H1 (cell line): ENCODE results near the gene MYO1G. TPM values are rescaled to one million over a fixed set of nuclear protein-coding genes. Genes with fewer than 3 reads are reported as not detected.

Experiments used
- CTCF ChIA-PET: fragments of 300-600 bp; sonication (Branson Sonifier 250); formaldehyde crosslinking; loops from one replicate; lab custom pipeline; 2021; ENCODE audit not compliant: partially characterized antibody; lab: Charles Lee
- POLR2A ChIA-PET: fragments of 300-600 bp; sonication (Branson Sonifier 250); formaldehyde crosslinking; loops from one replicate; lab custom pipeline; 2021; ENCODE audit warnings: inconsistent platforms; ENCODE audit not compliant: partially characterized antibody; lab: Charles Lee
- DNase-seq, 2 experiments: peaks; one replicate each; pipeline versions ENCODE4 v3.0.0 to v3.0.0-alpha.2; 2010 to 2022; ENCODE audit warnings: low spot score in 2 of 2, low read depth in 1 of 2, mixed read lengths in 1 of 2
- FAIRE-seq: peaks from 2 replicates; lab custom pipeline; 2011; peaks lifted over from hg19 to GRCh38; lab: Jason Lieb, UNC
- H2AFZ ChIP-seq: 2 replicates; pipeline ENCODE4 v1.8.1; 2012; ENCODE audit warnings: low read length, inconsistent platforms
- H2AK5ac ChIP-seq: 2 replicates; pipeline ENCODE4 v1.6.1; 2013; ENCODE audit warnings: low read depth, low read length
- H2BK120ac ChIP-seq: replicated peaks from 2 replicates; pipeline ENCODE3; 2013; ENCODE audit warnings: low read depth, low read length, inconsistent platforms
- H2BK12ac ChIP-seq: 2 replicates; pipeline ENCODE4 v1.6.1; 2013; ENCODE audit warnings: low read depth, low read length
- H2BK15ac ChIP-seq: 2 replicates; pipeline ENCODE4 v1.6.1; 2013; ENCODE audit warnings: low read length
- H2BK20ac ChIP-seq: 2 replicates; pipeline ENCODE4 v1.6.1; 2013; ENCODE audit warnings: low read length
- H2BK5ac ChIP-seq: 2 replicates; pipeline ENCODE4 v1.6.1; 2013; ENCODE audit warnings: low read depth, low read length
- H3K14ac ChIP-seq: 2 replicates; pipeline ENCODE4 v1.6.1; 2013; ENCODE audit warnings: inconsistent platforms; ENCODE audit not compliant: insufficient read length
- H3K18ac ChIP-seq: 2 replicates; pipeline ENCODE4 v1.6.1; 2013; ENCODE audit warnings: low read length; ENCODE audit errors: extremely low read depth
- H3K23ac ChIP-seq: 2 replicates; pipeline ENCODE4 v1.6.1; 2013; ENCODE audit warnings: inconsistent platforms; ENCODE audit not compliant: insufficient read length
- H3K23me2 ChIP-seq: 2 replicates; pipeline ENCODE4 v1.6.1; 2013; ENCODE audit warnings: low read depth, low read length
- H3K27ac ChIP-seq: 2 replicates; pipeline ENCODE4 v1.6.1; 2011; ENCODE audit warnings: low read depth, low read length, inconsistent platforms
- H3K27me3 ChIP-seq, 4 experiments: replicated peaks in 1 of 4; 1 replicate in 1 of 4; 2 replicates in 3 of 4; pipeline versions ENCODE4 v1.6.1 to v1.8.1; 2011 to 2013; ENCODE audit warnings: low read length in 3 of 4, mild to moderate bottlenecking in 3 of 4, inconsistent platforms in 2 of 4, mixed read lengths in 2 of 4, moderate library complexity in 1 of 4; ENCODE audit not compliant: control insufficient read depth in 3 of 4, insufficient read depth in 3 of 4; ENCODE audit errors: extremely low read depth in 1 of 4
- H3K36me3 ChIP-seq, 4 experiments: 2 replicates each; pipeline versions ENCODE4 v1.6.1 to v1.8.1; 2011 to 2013; ENCODE audit warnings: mild to moderate bottlenecking in 4 of 4, low read length in 3 of 4, moderate library complexity in 2 of 4, control low read depth in 1 of 4, inconsistent platforms in 1 of 4; ENCODE audit not compliant: insufficient read depth in 4 of 4, control insufficient read depth in 2 of 4
- H3K4ac ChIP-seq: replicated peaks from 2 replicates; pipeline ENCODE3; 2013; ENCODE audit warnings: low read length, low read depth, mixed read lengths, inconsistent platforms; ENCODE audit not compliant: insufficient read length
- H3K4me1 ChIP-seq, 4 experiments: replicated peaks in 1 of 4; 1 replicate in 1 of 4; 2 replicates in 3 of 4; pipeline versions ENCODE4 v1.6.1 to v1.8.1; 2011 to 2013; ENCODE audit warnings: low read length in 3 of 4, inconsistent platforms in 2 of 4, mixed read lengths in 1 of 4; ENCODE audit not compliant: insufficient read depth in 4 of 4, control insufficient read depth in 3 of 4
- H3K4me2 ChIP-seq, 2 experiments: 2 replicates each; pipeline versions ENCODE4 v1.6.1 to v1.8.1; 2011 to 2013; ENCODE audit warnings: low read depth in 2 of 2, low read length in 2 of 2, control low read depth in 1 of 2, inconsistent platforms in 1 of 2, mild to moderate bottlenecking in 1 of 2; ENCODE audit not compliant: insufficient read depth in 1 of 2
- H3K4me3 ChIP-seq, 4 experiments: fragments of 200-600, 300-600 bp in 1 of 4; sonication (generic), shearing (Covaris generic), sonication (Bioruptor Twin) in 1 of 4; 2 replicates each; pipeline versions ENCODE4 v1.5.1 to v1.8.1; 2011 to 2016; ENCODE audit warnings: low read length in 4 of 4, low read depth in 3 of 4, control low read depth in 2 of 4, inconsistent platforms in 2 of 4, mild to moderate bottlenecking in 2 of 4, mixed read lengths in 1 of 4, moderate library complexity in 1 of 4; ENCODE audit not compliant: insufficient read depth in 2 of 4; ENCODE audit errors: extremely low read depth in 1 of 4
- H3K56ac ChIP-seq: replicated peaks from 2 replicates; pipeline ENCODE3; 2013; ENCODE audit warnings: low read depth, mild to moderate bottlenecking, mixed read lengths, low read length, inconsistent platforms; ENCODE audit not compliant: insufficient read length
- H3K79me1 ChIP-seq: 2 replicates; pipeline ENCODE4 v1.6.1; 2013; ENCODE audit warnings: low read depth, low read length, control low read depth
- H3K79me2 ChIP-seq, 2 experiments: 2 replicates each; pipeline versions ENCODE4 v1.6.1 to v1.8.1; 2012 to 2013; ENCODE audit warnings: low read length in 2 of 2, mild to moderate bottlenecking in 2 of 2, inconsistent platforms in 1 of 2; ENCODE audit not compliant: insufficient read depth in 2 of 2, control insufficient read depth in 1 of 2
- H3K9ac ChIP-seq, 4 experiments: replicated peaks in 1 of 4; 1 replicate in 1 of 4; 2 replicates in 3 of 4; pipeline versions ENCODE4 v1.6.1 to v1.8.1; 2011 to 2013; ENCODE audit warnings: low read depth in 3 of 4, low read length in 3 of 4, control low read depth in 2 of 4, mild to moderate bottlenecking in 2 of 4, moderate library complexity in 2 of 4, inconsistent platforms in 1 of 4; ENCODE audit errors: extremely low read depth in 1 of 4
- H3K9me3 ChIP-seq, 2 experiments: 2 replicates each; pipeline versions ENCODE4 v1.6.1 to v1.8.1; 2012 to 2013; ENCODE audit warnings: mild to moderate bottlenecking in 2 of 2, moderate library complexity in 2 of 2, control low read depth in 1 of 2, inconsistent platforms in 1 of 2, low read depth in 1 of 2, low read length in 1 of 2, mixed read lengths in 1 of 2; ENCODE audit not compliant: insufficient read depth in 2 of 2
- H4K20me1 ChIP-seq, 2 experiments: replicated peaks in 1 of 2; 2 replicates each; pipeline versions ENCODE3 to v1.8.1; 2011 to 2013; ENCODE audit warnings: inconsistent platforms in 2 of 2, low read length in 2 of 2, mild to moderate bottlenecking in 1 of 2; ENCODE audit not compliant: insufficient read depth in 2 of 2, control insufficient read depth in 1 of 2
- H4K5ac ChIP-seq: 2 replicates; pipeline ENCODE4 v1.6.1; 2013; ENCODE audit warnings: low read length, low read depth, mixed read lengths, inconsistent platforms; ENCODE audit not compliant: insufficient read length
- H4K8ac ChIP-seq: 2 replicates; pipeline ENCODE4 v1.8.0; 2013; ENCODE audit warnings: mild to moderate bottlenecking, moderate library complexity, low read length, inconsistent platforms; ENCODE audit not compliant: insufficient read depth; ENCODE audit errors: extremely low read depth
- H4K91ac ChIP-seq: replicated peaks from 2 replicates; pipeline ENCODE3; 2013; ENCODE audit warnings: low read length, mixed read lengths, inconsistent platforms; ENCODE audit not compliant: insufficient read length
- CBX5 ChIP-seq: fragments of 300-800, 300-1000 bp; sonication (generic); IDR thresholded peaks from 2 replicates; pipeline ENCODE4 v1.7.1; 2016; ENCODE audit warnings: antibody characterized with exemption, low read length, low read depth
- CHD2 ChIP-seq: IDR thresholded peaks from 2 replicates; pipeline ENCODE4 v1.6.1; 2012; ENCODE audit warnings: low read length, improper control_type of control experiment
- EZH2 ChIP-seq: fragments of 200-600 bp; sonication (generic); IDR thresholded peaks from 2 replicates; pipeline ENCODE4 v1.7.1; 2012; ENCODE audit warnings: low read depth, mild to moderate bottlenecking, moderate library complexity, low read length, inconsistent platforms; ENCODE audit not compliant: severe bottlenecking
- JUND ChIP-seq: IDR thresholded peaks from 2 replicates; pipeline ENCODE4 v1.6.1; 2011; ENCODE audit warnings: mild to moderate bottlenecking, improper control_type of control experiment, low read length
- KDM5A ChIP-seq: fragments of 200-600 bp; IDR thresholded peaks from 2 replicates; pipeline ENCODE4 v1.7.1; 2012; ENCODE audit warnings: mild to moderate bottlenecking, low read length, inconsistent platforms, mixed read lengths
- NANOG ChIP-seq: IDR thresholded peaks from 2 replicates; pipeline ENCODE4 v1.6.1; 2011; ENCODE audit warnings: low read length, low read depth, mild to moderate bottlenecking, inconsistent platforms; ENCODE audit not compliant: insufficient read depth, poor library complexity, severe bottlenecking
- PHF8 ChIP-seq: fragments of 200-600 bp; sonication (generic); conservative IDR thresholded peaks from 2 replicates; pipeline ENCODE4 v1.7.1; 2012; ENCODE audit warnings: low read depth, mild to moderate bottlenecking, inconsistent platforms, low read length, moderate library complexity
- POU5F1 ChIP-seq: IDR thresholded peaks from 2 replicates; pipeline ENCODE4 v1.6.1; 2011; ENCODE audit warnings: low read depth, mild to moderate bottlenecking, low read length, moderate library complexity
- RBBP5 ChIP-seq: IDR thresholded peaks from 2 replicates; pipeline ENCODE4 v1.7.1; 2012; ENCODE audit warnings: low read depth, mild to moderate bottlenecking, inconsistent platforms, low read length, moderate library complexity, borderline replicate concordance
- RXRA ChIP-seq: IDR thresholded peaks from 2 replicates; pipeline ENCODE4 v1.6.1; 2011; ENCODE audit warnings: low read depth, mild to moderate bottlenecking, low read length, moderate library complexity; ENCODE audit not compliant: insufficient read depth
- SIX5 ChIP-seq: IDR thresholded peaks from 2 replicates; pipeline ENCODE4 v1.6.1; 2011; ENCODE audit warnings: mild to moderate bottlenecking, low read depth, low read length
- TCF12 ChIP-seq: IDR thresholded peaks from 2 replicates; pipeline ENCODE4 v1.6.1; 2011; ENCODE audit warnings: low read depth, mild to moderate bottlenecking, low read length
- WGBS, 2 experiments: shearing (Covaris generic) in 1 of 2; methylation state at CpG; one replicate each; pipeline versions ENCODE4 v1.1.6 to v1.1.7; 2013 to 2015; ENCODE audit warnings: low lambda C conversion rate in 2 of 2, mixed read lengths in 2 of 2, inconsistent platforms in 1 of 2, low coverage in 1 of 2, missing lambda C conversion rate in 1 of 2; ENCODE audit not compliant: insufficient replicate concordance in 2 of 2, insufficient coverage in 1 of 2, insufficient read length in 1 of 2; ENCODE audit errors: extremely low coverage in 1 of 2, missing lambda C conversion rate in 1 of 2; 5-methylcytosine and 5-hydroxymethylcytosine counted together
- polyA plus RNA-seq, 7 experiments: library from polyadenylated mRNA; depleted of rRNA in 3 of 7; stranded (reverse) in 5 of 7; unstranded in 2 of 7; fragments of >200 nt in 5 of 7; fragments of 200-250 nt in 2 of 7; gene quantifications; 1 replicate in 5 of 7; 2 replicates in 1 of 7; 4 replicates in 1 of 7; pipeline versions ENCODE4 v1.2.1 to v1.2.3, GENCODE V29; 2011 to 2013; ENCODE audit warnings: missing spikeins in 2 of 7, mixed read lengths in 2 of 7
- total RNA-seq: library from RNA; stranded (reverse); fragmentation: NEBNext Ultra II Directional; extraction: Animal tissue kit (Norgen Biotek cat#: 25700); gene quantifications from 2 replicates; pipeline ENCODE4 v1.2.1, GENCODE V29; 2021
- TF ChIP-seq, protein P1 (sequence below): IDR thresholded peaks from 2 replicates; pipeline ENCODE4 v1.6.1; 2012; ENCODE audit warnings: inconsistent platforms

Gene MYO1G
- total and polyA plus RNA-seq, 2 of the 8 experiments (the other 6 are each of a cell fraction or from before 2014, with no cell fraction given) = 0.08 to 0.19 TPM

DNA sequence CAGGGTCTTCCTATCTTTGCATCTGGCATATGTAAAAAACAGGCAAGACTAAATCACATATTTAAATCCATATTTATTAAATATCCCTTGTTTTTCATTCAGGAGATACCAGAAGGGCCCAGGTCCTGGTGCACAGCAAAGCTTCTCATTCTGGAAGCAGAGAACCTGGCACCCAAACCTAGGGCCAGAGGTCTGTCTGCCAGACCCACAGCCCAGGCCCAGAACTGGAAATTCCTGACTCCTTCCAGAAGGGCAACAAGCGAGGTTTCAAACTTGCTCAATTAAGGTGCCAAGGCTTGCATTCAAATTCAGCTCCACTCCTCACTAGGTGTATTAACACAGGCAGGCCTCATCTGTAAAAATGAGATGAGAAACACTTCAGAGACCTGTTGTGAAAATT, 4.2 kb upstream of the MYO1G start:
- no peak overlapping the region for H3K9ac ChIP-seq
- peaks cover 9% of the 10 kb centered on the region; the same call in 1 of the 2 replicates for H3K23me2 ChIP-seq
- no peak overlapping the region for H3K56ac ChIP-seq
- no peak overlapping the region for H4K91ac ChIP-seq
- H3K79me1 ChIP-seq = no peaks in the 10 kb centered on the region
- no peak overlapping the region for H3K4ac ChIP-seq
- H2BK20ac ChIP-seq = no peak overlapping the region
- no peak overlapping the region for H2BK5ac ChIP-seq
- H4K5ac ChIP-seq = no peak overlapping the region
- no peaks in the 10 kb centered on the region for H3K9me3 ChIP-seq
- peaks cover 8 to 18% of the 10 kb centered on the region in 2 experiments for H4K20me1 ChIP-seq
- no peak for DNase-seq
- H2BK120ac ChIP-seq = no peak overlapping the region
- H3K18ac ChIP-seq = no peak overlapping the region
- no peak overlapping the region for H3K23ac ChIP-seq
- peaks cover 0 to 7% (median 5%) of the 10 kb centered on the region in 4 experiments; a peak in 3 of 7 replicates for H3K4me1 ChIP-seq
- H3K79me2 ChIP-seq = peaks cover 18 to 26% of the 10 kb centered on the region in 2 experiments
- WGBS, 2 experiments = 93% methylated on average over 1 of the region's 1 CpG; no CpG with 5 or more reads in 1 of the 2 experiments
- H2AK5ac ChIP-seq = no peak overlapping the region
- H2BK15ac ChIP-seq = no peak overlapping the region
- H3K14ac ChIP-seq = no peak overlapping the region
- no peaks in the 10 kb centered on the region for H3K27me3 ChIP-seq
- peaks cover 17 to 39% (median 33%) of the 10 kb centered on the region in 4 experiments for H3K36me3 ChIP-seq
- no peak overlapping the region for H2BK12ac ChIP-seq
- FAIRE-seq = no peak
- H2AFZ ChIP-seq = no peak overlapping the region
- ChIA-PET CTCF (interaction anchor here (0.6 to 5.4 kb wide), 3 partner anchors 10 to 213 kb away, joined by 3 to 43 read pairs (median 3); no protein-coding TSS in a partner anchor), POLR2A (interaction anchor here (0.8 to 13.3 kb wide), 18 partner anchors 8 to 409 kb away, joined by 3 to 327 read pairs (median 4); partner anchors contain the start of genes CCM2, DDX56 and TBRG4)
- no peak overlapping the region for H3K4me3 ChIP-seq
- H3K4me2 ChIP-seq = no peak overlapping the region
- no peak overlapping the region for H4K8ac ChIP-seq
- no peak overlapping the region for H3K27ac ChIP-seq
- no peak for TF ChIP-seq PHF8
- no peak for TF ChIP-seq EZH2
- TF ChIP-seq CBX5 = no peak
- TF ChIP-seq SIX5 = no peak
- no peak for TF ChIP-seq NANOG
- TF ChIP-seq KDM5A = no peak
- TF ChIP-seq TCF12 = no peak
- no peak for TF ChIP-seq POU5F1
- no peak for TF ChIP-seq RBBP5
- TF ChIP-seq JUND = no peak
- no peak for TF ChIP-seq CHD2
- TF ChIP-seq, protein P1, sequence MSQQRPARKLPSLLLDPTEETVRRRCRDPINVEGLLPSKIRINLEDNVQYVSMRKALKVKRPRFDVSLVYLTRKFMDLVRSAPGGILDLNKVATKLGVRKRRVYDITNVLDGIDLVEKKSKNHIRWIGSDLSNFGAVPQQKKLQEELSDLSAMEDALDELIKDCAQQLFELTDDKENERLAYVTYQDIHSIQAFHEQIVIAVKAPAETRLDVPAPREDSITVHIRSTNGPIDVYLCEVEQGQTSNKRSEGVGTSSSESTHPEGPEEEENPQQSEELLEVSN = no peak
- TF ChIP-seq RXRA = no peak
